Prostate gland (tissue), 2 donors: ENCODE measurements around the gene TMPRSS9.

Source experiments
- CTCF ChIP-seq, 4 experiments: fragments of 200-600 bp in 2 of 4; fragments of 450-650 bp in 2 of 4; sonication (generic) in 2 of 4; IDR thresholded peaks; 1 replicate in 3 of 4; 2 replicates in 1 of 4; pipeline ENCODE4 v1.5.1; 2016 to 2019; ENCODE audit warnings: antibody characterized with exemption in 4 of 4, mild to moderate bottlenecking in 2 of 4, moderate library complexity in 2 of 4
- POLR2A ChIP-seq: fragments of 450-650 bp; IDR thresholded peaks from one replicate; pipeline ENCODE4 v1.6.1; 2016; ENCODE audit warnings: antibody characterized with exemption, mild to moderate bottlenecking
- POLR2AphosphoS5 ChIP-seq: sonication (generic); formaldehyde crosslinking; IDR thresholded peaks from one replicate; pipeline ENCODE4 v1.6.1; 2017; ENCODE audit warnings: antibody characterized with exemption

- TF ChIP-seq CTCF (IDR thresholded peaks at IDR 0.05) (no peak), POLR2A (no peak), POLR2AphosphoS5 (no peak)
Measured at GRCh38 chr19:2389594-2389993, 29.5 kb downstream of the TMPRSS9 start.
